Measurements from ENCODE around the gene SHISAL2A. TPM values are rescaled to one million over a fixed set of nuclear protein-coding genes. Genes with fewer than 3 reads are reported as not detected.
A peak's percentile ranks its signal among the peaks of the same experiment; 100 is the strongest.

The SHISAL2A gene
- total and polyA plus RNA-seq, 2 of the 13 experiments (the other 11 are each of a cell fraction or from before 2014, with no cell fraction given) = not detected

- TF ChIP-seq, protein P1, sequence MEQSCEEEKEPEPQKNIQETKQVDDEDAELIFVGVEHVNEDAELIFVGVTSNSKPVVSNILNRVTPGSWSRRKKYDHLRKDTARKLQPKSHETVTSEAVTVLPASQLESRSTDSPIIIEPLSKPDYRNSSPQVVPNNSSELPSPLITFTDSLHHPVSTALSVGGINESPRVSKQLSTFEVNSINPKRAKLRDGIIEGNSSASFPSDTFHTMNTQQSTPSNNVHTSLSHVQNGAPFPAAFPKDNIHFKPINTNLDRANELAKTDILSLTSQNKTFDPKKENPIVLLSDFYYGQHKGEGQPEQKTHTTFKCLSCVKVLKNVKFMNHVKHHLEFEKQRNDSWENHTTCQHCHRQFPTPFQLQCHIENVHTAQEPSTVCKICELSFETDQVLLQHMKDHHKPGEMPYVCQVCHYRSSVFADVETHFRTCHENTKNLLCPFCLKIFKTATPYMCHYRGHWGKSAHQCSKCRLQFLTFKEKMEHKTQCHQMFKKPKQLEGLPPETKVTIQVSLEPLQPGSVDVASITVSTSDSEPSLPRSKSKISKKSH (CRISPR knock-in tag; IDR thresholded peaks at IDR 0.05; ENCODE audit: borderline replicate concordance) = no peak
- TF ChIP-seq TFDP2 (CRISPR knock-in tag; IDR thresholded peaks at IDR 0.05) (no peak), SNAPC2 (CRISPR knock-in tag; IDR thresholded peaks at IDR 0.05) (no peak), CC2D1A (CRISPR knock-in tag; IDR thresholded peaks at IDR 0.05) (no peak), ZNF24 (IDR thresholded peaks at IDR 0.05) (no peak), RELA (CRISPR knock-in tag; IDR thresholded peaks at IDR 0.05) (no peak), PHB2 (IDR thresholded peaks at IDR 0.05; ENCODE audit: partially characterized antibody) (no peak), HNRNPUL1 (IDR thresholded peaks at IDR 0.05; ENCODE audit: low read depth, low read length) (no peak), ELF1 (CRISPR knock-in tag; IDR thresholded peaks at IDR 0.05) (no peak), ZSCAN30 (CRISPR knock-in tag; IDR thresholded peaks at IDR 0.05) (no peak), RAD51 (IDR thresholded peaks at IDR 0.05; ENCODE audit: borderline replicate concordance) (peak; percentile 70), PPARG (CRISPR knock-in tag; conservative IDR thresholded peaks at IDR 0.05) (0 out of 2 replicates have a peak, but pooled peaks have one; percentile 19), ZNF550 (CRISPR knock-in tag; IDR thresholded peaks at IDR 0.05; ENCODE audit: borderline replicate concordance) (no peak), ZNF343 (CRISPR knock-in tag; IDR thresholded peaks at IDR 0.05) (no peak), ZNF121 (CRISPR knock-in tag; IDR thresholded peaks at IDR 0.05) (0 out of 2 replicates have a peak, but pooled peaks have one; percentile 13), NR2F6 (IDR thresholded peaks at IDR 0.05) (no peak), NR2F6 (CRISPR knock-in tag; IDR thresholded peaks at IDR 0.05) (no peak), THAP11 (CRISPR knock-in tag; IDR thresholded peaks at IDR 0.05) (no peak), ZBTB7A (CRISPR knock-in tag; IDR thresholded peaks at IDR 0.05) (no peak), FOXJ3 (CRISPR knock-in tag; IDR thresholded peaks at IDR 0.05; ENCODE audit: borderline replicate concordance) (no peak), ZBTB25 (CRISPR knock-in tag; IDR thresholded peaks at IDR 0.05) (peak; percentile 17; the same call in 1 of the 2 replicates), GATAD2A (CRISPR knock-in tag; IDR thresholded peaks at IDR 0.05) (peak; percentile 48; the same call in 1 of the 2 replicates)
- TF ChIP-seq, protein P2, sequence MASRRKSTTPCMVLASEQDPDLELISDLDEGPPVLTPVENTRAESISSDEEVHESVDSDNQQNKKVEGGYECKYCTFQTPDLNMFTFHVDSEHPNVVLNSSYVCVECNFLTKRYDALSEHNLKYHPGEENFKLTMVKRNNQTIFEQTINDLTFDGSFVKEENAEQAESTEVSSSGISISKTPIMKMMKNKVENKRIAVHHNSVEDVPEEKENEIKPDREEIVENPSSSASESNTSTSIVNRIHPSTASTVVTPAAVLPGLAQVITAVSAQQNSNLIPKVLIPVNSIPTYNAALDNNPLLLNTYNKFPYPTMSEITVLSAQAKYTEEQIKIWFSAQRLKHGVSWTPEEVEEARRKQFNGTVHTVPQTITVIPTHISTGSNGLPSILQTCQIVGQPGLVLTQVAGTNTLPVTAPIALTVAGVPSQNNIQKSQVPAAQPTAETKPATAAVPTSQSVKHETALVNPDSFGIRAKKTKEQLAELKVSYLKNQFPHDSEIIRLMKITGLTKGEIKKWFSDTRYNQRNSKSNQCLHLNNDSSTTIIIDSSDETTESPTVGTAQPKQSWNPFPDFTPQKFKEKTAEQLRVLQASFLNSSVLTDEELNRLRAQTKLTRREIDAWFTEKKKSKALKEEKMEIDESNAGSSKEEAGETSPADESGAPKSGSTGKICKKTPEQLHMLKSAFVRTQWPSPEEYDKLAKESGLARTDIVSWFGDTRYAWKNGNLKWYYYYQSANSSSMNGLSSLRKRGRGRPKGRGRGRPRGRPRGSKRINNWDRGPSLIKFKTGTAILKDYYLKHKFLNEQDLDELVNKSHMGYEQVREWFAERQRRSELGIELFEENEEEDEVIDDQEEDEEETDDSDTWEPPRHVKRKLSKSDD (CRISPR knock-in tag; IDR thresholded peaks at IDR 0.05; ENCODE audit: low read depth) = no peak
- TF ChIP-seq, protein P3, sequence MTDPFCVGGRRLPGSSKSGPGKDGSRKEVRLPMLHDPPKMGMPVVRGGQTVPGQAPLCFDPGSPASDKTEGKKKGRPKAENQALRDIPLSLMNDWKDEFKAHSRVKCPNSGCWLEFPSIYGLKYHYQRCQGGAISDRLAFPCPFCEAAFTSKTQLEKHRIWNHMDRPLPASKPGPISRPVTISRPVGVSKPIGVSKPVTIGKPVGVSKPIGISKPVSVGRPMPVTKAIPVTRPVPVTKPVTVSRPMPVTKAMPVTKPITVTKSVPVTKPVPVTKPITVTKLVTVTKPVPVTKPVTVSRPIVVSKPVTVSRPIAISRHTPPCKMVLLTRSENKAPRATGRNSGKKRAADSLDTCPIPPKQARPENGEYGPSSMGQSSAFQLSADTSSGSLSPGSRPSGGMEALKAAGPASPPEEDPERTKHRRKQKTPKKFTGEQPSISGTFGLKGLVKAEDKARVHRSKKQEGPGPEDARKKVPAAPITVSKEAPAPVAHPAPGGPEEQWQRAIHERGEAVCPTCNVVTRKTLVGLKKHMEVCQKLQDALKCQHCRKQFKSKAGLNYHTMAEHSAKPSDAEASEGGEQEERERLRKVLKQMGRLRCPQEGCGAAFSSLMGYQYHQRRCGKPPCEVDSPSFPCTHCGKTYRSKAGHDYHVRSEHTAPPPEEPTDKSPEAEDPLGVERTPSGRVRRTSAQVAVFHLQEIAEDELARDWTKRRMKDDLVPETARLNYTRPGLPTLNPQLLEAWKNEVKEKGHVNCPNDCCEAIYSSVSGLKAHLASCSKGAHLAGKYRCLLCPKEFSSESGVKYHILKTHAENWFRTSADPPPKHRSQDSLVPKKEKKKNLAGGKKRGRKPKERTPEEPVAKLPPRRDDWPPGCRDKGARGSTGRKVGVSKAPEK (CRISPR knock-in tag; IDR thresholded peaks at IDR 0.05; ENCODE audit: borderline replicate concordance) = no peak
Measured at GRCh38 chr1:52651904-52652303, 18.9 kb downstream of the SHISAL2A start (continued).

Measured in HepG2 (cell line).